GM23248 (cell line): ENCODE data around the gene PRKCE. TPM values are rescaled to one million over a fixed set of nuclear protein-coding genes. Genes with fewer than 3 reads are reported as not detected.

ENCODE experiments used
- DNase-seq: peaks from one replicate; pipeline ENCODE4 v3.0.0-alpha.2; 2015
- H2AFZ ChIP-seq: fragments of 200-600 bp; sonication (generic); 2 replicates; pipeline ENCODE4 v1.6.1; 2016; ENCODE audit warnings: antibody characterized with exemption
- H3F3A ChIP-seq: fragments of 200-600 bp; sonication (generic); 2 replicates; pipeline ENCODE4 v1.6.1; 2016; ENCODE audit warnings: mild to moderate bottlenecking, antibody characterized with exemption, mixed run types; ENCODE audit not compliant: insufficient read depth
- H3K27ac ChIP-seq: fragments of 200-600 bp; sonication (generic); 2 replicates; pipeline ENCODE4 v1.5.1; 2016; ENCODE audit warnings: mild to moderate bottlenecking
- H3K27me3 ChIP-seq: fragments of 200-600 bp; sonication (generic); replicated peaks from 2 replicates; pipeline ENCODE4 v1.6.1; 2016; ENCODE audit warnings: mild to moderate bottlenecking; ENCODE audit not compliant: insufficient read depth
- H3K36me3 ChIP-seq: fragments of 200-600 bp; sonication (generic); 2 replicates; pipeline ENCODE4 v1.6.1; 2016; ENCODE audit warnings: low read depth, mild to moderate bottlenecking
- H3K4me1 ChIP-seq: fragments of 200-600 bp; sonication (generic); 2 replicates; pipeline ENCODE4 v1.6.1; 2016; ENCODE audit warnings: mild to moderate bottlenecking; ENCODE audit not compliant: insufficient read depth
- H3K4me2 ChIP-seq: fragments of 200-600 bp; sonication (generic); one replicate; pipeline ENCODE4 v1.6.1; 2016; ENCODE audit warnings: mild to moderate bottlenecking; ENCODE audit not compliant: unreplicated experiment
- H3K4me3 ChIP-seq: fragments of 200-600 bp; sonication (generic); 2 replicates; pipeline ENCODE4 v1.5.1; 2016; ENCODE audit warnings: mild to moderate bottlenecking
- H3K79me2 ChIP-seq: fragments of 200-600 bp; sonication (generic); 2 replicates; pipeline ENCODE4 v1.6.1; 2016; ENCODE audit warnings: mild to moderate bottlenecking; ENCODE audit not compliant: insufficient read depth
- H3K9ac ChIP-seq: fragments of 200-600 bp; sonication (generic); 2 replicates; pipeline ENCODE4 v1.6.1; 2016; ENCODE audit warnings: mild to moderate bottlenecking
- H3K9me2 ChIP-seq: fragments of 200-600 bp; sonication (generic); 2 replicates; pipeline ENCODE4 v1.6.1; 2016; ENCODE audit warnings: mixed run types, mild to moderate bottlenecking, moderate library complexity; ENCODE audit not compliant: insufficient read depth
- H3K9me3 ChIP-seq: fragments of 200-600 bp; sonication (generic); one replicate; pipeline ENCODE4 v1.6.1; 2017; ENCODE audit warnings: low read depth
- H4K20me1 ChIP-seq: fragments of 200-600 bp; sonication (generic); 2 replicates; pipeline ENCODE4 v1.6.0; 2016; ENCODE audit not compliant: insufficient read depth
- EZH2 ChIP-seq: fragments of 200-600 bp; sonication (generic); IDR thresholded peaks from 2 replicates; pipeline ENCODE4 v1.6.1; 2018; ENCODE audit warnings: antibody characterized with exemption, mild to moderate bottlenecking; ENCODE audit not compliant: insufficient read depth, poor library complexity, severe bottlenecking
- EZH2phosphoT487 ChIP-seq: fragments of 200-600 bp; sonication (generic); IDR thresholded peaks from 2 replicates; pipeline ENCODE4 v1.6.1; 2018; ENCODE audit warnings: antibody characterized with exemption, moderate library complexity, mild to moderate bottlenecking, low read depth; ENCODE audit not compliant: insufficient read depth
- WGBS, 2 experiments: methylation state at CpG; one replicate each; pipeline ENCODE4 v1.1.6; 2015 to 2017; ENCODE audit warnings: low lambda C conversion rate in 2 of 2, low coverage in 1 of 2; ENCODE audit errors: missing lambda C conversion rate in 2 of 2; 5-methylcytosine and 5-hydroxymethylcytosine counted together
- in situ Hi-C: fragments of 300-500 bp; cut with MboI; formaldehyde crosslinking; loops from 2 replicates; pipeline ENCODE4 v1.15.0; 2020
- polyA plus RNA-seq: library from polyadenylated mRNA; unstranded; fragments of >200 nt; fragmentation: Nextera tagmentation; extraction: Ambion mirVana; gene quantifications from 2 replicates; pipeline ENCODE4 v1.2.1, GENCODE V29; 2016
- total RNA-seq: library from RNA; depleted of rRNA; stranded (reverse); fragments of >200 nt; shearing (Covaris generic); gene quantifications from 2 replicates; pipeline ENCODE4 v1.2.3, GENCODE V29; 2014

The PRKCE gene
- total and polyA plus RNA-seq, 2 experiments from 2014 or later: 5.9 to 7.0 TPM

DNA sequence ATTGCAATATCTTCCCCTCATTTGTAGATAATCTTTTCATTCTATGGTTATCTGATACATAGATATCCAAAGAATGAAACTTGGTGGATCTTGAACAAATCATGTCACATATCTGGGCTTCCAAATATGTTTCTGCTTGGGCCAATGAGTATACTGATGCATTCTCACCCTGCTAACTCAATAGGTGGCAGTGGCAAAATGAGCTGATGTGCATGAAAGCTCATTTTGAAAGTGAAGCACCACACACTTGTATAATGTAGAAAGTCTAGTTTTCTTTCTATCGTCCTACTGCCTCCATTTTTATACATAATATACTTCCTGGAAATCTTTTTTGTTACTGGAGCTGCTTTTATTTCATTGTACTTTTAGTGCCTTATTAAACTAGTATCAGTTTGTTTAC, 208.2 kb downstream of the PRKCE start:
- Histone ChIP-seq H3K9me3 (no peaks in the 10 kb centered on the region), H3K27ac (no peak overlapping the region), H3K4me2 (no peak overlapping the region), H3K79me2 (peaks cover 44% of the 10 kb centered on the region), H3K4me3 (no peak overlapping the region), H3K36me3 (no peaks in the 10 kb centered on the region), H2AFZ (0 out of 2 replicates have a peak overlapping the region, but pooled peaks have one; percentile 17), H3K9ac (no peak overlapping the region), H3K4me1 (peaks cover 23% of the 10 kb centered on the region), H4K20me1 (no peaks in the 10 kb centered on the region), H3K27me3 (no peaks in the 10 kb centered on the region), H3K9me2 (no peaks in the 10 kb centered on the region), H3F3A (no peaks in the 10 kb centered on the region; the same call in 1 of the 2 replicates)
- no peak for DNase-seq
- 93 to 100% methylated on average over 1 of the region's 1 CpG for WGBS, 2 experiments
- in situ Hi-C loops: no loop called here
- no peak for TF ChIP-seq EZH2phosphoT487
- no peak for TF ChIP-seq EZH2

DNA sequence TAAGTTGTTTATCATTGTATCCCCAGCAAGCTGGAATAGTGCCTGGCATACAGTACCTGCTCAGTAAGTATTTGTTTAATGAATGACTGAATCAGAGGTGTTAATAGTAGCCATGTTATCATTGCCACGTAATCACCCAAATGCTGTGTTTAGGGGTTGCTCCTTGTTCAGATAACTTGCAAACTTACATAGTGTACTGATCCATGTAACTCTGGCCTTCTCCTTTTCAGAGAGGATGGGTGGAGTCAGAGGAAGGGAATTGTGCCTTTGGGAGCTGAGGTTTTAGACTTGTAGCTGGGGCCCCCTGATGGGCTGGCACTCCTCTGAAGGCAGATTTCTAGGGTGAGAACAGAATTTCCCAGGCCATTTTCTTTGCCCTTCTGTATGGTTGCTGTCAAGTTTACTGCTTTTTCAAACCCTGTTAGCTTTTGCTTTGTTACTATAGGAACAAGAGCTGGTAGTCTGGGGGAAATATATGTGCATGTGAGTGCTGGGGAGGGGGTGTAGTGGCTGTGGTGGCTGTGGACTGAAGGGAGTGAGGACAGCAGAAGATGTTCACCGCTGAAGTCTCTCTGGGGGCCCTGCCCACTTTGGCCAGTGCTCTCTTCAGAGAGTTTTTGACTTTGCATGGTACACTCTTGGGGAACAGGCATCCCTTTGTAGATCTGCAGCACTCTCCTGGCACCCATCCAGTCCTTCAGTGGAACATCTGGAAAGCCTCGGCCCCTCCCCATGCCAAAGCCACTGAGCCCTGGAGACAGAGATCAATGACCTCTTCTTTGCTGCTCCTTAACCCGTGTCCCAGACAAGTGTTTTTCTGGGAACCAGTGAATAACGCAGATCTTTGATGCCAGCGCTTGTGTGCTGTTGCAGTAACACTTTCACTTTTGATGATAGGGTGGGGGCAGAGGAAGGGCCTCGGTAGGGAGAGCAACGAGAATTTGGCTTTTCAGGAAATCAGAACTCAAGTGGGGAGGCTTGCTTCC, 209.0 kb downstream of the PRKCE start:
- no peak for TF ChIP-seq EZH2
- TF ChIP-seq EZH2phosphoT487: no peak
- peak overlapping the region; percentile 17 for H2AFZ ChIP-seq
- peak overlapping the region; percentile 59 for H3K9ac ChIP-seq
- peaks cover 37% of the 10 kb centered on the region for H3K79me2 ChIP-seq
- H3K4me2 ChIP-seq: peak overlapping the region; percentile 79
- WGBS, 2 experiments: 10 to 12% methylated on average over 8 of the region's 8 CpGs
- DNase-seq: peak; percentile 68
- H3K9me2 ChIP-seq: no peaks in the 10 kb centered on the region
- in situ Hi-C loops: no loop called here
- peaks cover 18% of the 10 kb centered on the region for H3K4me1 ChIP-seq
- no peaks in the 10 kb centered on the region for H3K27me3 ChIP-seq
- H3K36me3 ChIP-seq: no peaks in the 10 kb centered on the region
- H3K4me3 ChIP-seq: peak overlapping the region; percentile 61
- no peaks in the 10 kb centered on the region for H3K9me3 ChIP-seq
- H4K20me1 ChIP-seq: no peaks in the 10 kb centered on the region
- H3K27ac ChIP-seq: 0 out of 2 replicates have a peak overlapping the region, but pooled peaks have one; percentile 1
- no peaks in the 10 kb centered on the region; the same call in 1 of the 2 replicates for H3F3A ChIP-seq

DNA sequence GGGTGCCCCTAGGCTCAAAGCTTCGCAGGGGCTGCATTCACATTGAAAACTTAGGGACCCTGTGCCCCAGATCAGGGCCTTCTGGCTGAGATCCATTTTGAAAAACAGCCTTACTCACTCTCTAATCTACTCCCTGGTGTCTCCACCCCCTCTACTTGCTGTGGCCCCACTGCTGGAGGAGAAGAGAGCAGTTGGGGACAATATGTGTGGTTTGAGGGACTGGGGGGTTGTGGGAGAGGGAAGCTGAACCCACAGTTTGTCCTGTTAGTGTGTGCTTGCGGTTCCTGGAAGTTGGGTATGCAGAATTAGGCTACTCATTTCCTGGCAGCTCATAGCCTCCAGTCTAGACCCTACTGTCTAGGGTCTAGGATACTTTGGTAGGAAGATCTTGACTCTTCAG, 211.4 kb downstream of the PRKCE start:
- H3K9me3 ChIP-seq: no peaks in the 10 kb centered on the region
- H3K4me2 ChIP-seq: no peak overlapping the region
- no peaks in the 10 kb centered on the region for H3F3A ChIP-seq
- WGBS, 2 experiments: 100% methylated on average over 2 of the region's 2 CpGs
- H3K27ac ChIP-seq: no peak overlapping the region
- TF ChIP-seq EZH2phosphoT487: no peak
- no peak for TF ChIP-seq EZH2
- H3K36me3 ChIP-seq: no peaks in the 10 kb centered on the region
- H2AFZ ChIP-seq: no peak overlapping the region
- no peak overlapping the region for H3K4me3 ChIP-seq
- H3K9ac ChIP-seq: no peak overlapping the region
- in situ Hi-C loops: no loop called here
- H3K4me1 ChIP-seq: peaks cover 15% of the 10 kb centered on the region
- DNase-seq: no peak
- no peaks in the 10 kb centered on the region for H3K27me3 ChIP-seq
- peaks cover 22% of the 10 kb centered on the region for H3K79me2 ChIP-seq
- H3K9me2 ChIP-seq: no peaks in the 10 kb centered on the region
- H4K20me1 ChIP-seq: no peaks in the 10 kb centered on the region

DNA sequence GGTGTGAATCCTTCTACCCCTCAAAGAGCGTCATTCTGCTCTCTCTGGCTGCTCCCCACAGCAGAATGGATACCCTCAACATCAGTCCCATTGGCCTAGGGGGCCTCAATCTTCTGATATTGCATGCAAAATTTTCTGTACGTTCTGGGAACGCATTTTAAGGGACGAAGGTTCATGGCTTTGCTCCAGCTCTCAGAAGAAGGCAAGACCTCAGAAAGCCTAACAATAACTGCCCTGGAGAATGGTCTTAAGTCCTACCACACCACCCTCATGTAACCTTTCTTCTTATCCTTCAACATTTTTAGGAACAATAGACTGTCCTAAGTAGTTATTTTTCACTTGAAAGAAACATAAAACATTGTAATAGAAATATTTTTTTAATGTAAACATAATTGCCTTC, 212.6 kb downstream of the PRKCE start:
- Histone ChIP-seq H3K27ac (no peak overlapping the region), H3K36me3 (no peaks in the 10 kb centered on the region), H4K20me1 (no peaks in the 10 kb centered on the region), H3K4me2 (no peak overlapping the region), H3K27me3 (no peaks in the 10 kb centered on the region), H3F3A (peaks cover 4% of the 10 kb centered on the region; the same call in 1 of the 2 replicates), H2AFZ (no peak overlapping the region), H3K79me2 (0 out of 2 replicates have a peak, but pooled peaks cover 14% of the 10 kb centered on the region), H3K9me2 (no peaks in the 10 kb centered on the region), H3K9me3 (no peaks in the 10 kb centered on the region), H3K4me1 (peaks cover 20% of the 10 kb centered on the region), H3K9ac (no peak overlapping the region), H3K4me3 (no peak overlapping the region)
- 94 to 100% methylated on average over 4 of the region's 4 CpGs for WGBS, 2 experiments
- no peak for DNase-seq
- TF ChIP-seq EZH2phosphoT487: no peak
- TF ChIP-seq EZH2: no peak
- in situ Hi-C loops: no loop called here
